Tibial nerve (tissue), 4 donors: Measurements from ENCODE around the gene STARD3.

Source experiments
- EP300 ChIP-seq, 2 donors: sonication (generic); formaldehyde crosslinking; IDR thresholded peaks; one replicate each; pipeline ENCODE4 v1.6.1; 2017; ENCODE audit warnings: antibody characterized with exemption in 2 of 2, mild to moderate bottlenecking in 1 of 2
- POLR2A ChIP-seq, 2 donors: fragments of 450-650 bp; IDR thresholded peaks; one replicate each; pipeline ENCODE4 v1.6.1; 2017; ENCODE audit warnings: antibody characterized with exemption in 2 of 2, mild to moderate bottlenecking in 2 of 2, moderate library complexity in 2 of 2
- TF ChIP-seq, protein P1 (sequence below), 5 experiments: fragments of 200-600 bp in 3 of 5; fragments of 450-650 bp in 2 of 5; sonication (generic) in 3 of 5; IDR thresholded peaks; one replicate each; pipeline ENCODE4 v1.5.1; 2016 to 2019; ENCODE audit warnings: antibody characterized with exemption in 5 of 5, mild to moderate bottlenecking in 3 of 5, moderate library complexity in 2 of 5

DNA sequence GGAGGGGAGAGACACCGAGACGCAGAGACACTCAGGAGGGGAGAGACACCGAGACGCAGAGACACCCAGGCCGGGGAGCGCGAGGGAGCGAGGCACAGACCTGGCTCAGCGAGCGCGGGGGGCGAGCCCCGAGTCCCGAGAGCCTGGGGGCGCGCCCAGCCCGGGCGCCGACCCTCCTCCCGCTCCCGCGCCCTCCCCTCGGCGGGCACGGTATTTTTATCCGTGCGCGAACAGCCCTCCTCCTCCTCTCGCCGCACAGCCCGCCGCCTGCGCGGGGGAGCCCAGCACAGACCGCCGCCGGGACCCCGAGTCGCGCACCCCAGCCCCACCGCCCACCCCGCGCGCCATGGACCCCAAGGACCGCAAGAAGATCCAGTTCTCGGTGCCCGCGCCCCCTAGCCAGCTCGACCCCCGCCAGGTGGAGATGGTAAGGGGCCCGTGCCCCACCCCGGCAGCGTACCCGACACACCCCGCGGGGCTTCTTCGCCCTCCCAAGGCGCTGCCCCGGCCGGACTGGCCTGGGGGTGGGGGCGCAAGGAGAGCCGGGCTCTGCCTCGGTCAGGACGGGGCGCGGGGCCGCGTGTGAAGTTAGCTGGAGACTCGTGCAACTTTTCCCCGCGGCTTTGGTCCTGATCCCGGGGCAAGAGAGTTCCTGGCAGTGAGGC is 9.8 kb upstream of the STARD3 start:
- TF ChIP-seq, protein P1, sequence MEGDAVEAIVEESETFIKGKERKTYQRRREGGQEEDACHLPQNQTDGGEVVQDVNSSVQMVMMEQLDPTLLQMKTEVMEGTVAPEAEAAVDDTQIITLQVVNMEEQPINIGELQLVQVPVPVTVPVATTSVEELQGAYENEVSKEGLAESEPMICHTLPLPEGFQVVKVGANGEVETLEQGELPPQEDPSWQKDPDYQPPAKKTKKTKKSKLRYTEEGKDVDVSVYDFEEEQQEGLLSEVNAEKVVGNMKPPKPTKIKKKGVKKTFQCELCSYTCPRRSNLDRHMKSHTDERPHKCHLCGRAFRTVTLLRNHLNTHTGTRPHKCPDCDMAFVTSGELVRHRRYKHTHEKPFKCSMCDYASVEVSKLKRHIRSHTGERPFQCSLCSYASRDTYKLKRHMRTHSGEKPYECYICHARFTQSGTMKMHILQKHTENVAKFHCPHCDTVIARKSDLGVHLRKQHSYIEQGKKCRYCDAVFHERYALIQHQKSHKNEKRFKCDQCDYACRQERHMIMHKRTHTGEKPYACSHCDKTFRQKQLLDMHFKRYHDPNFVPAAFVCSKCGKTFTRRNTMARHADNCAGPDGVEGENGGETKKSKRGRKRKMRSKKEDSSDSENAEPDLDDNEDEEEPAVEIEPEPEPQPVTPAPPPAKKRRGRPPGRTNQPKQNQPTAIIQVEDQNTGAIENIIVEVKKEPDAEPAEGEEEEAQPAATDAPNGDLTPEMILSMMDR (IDR thresholded peaks at IDR 0.05) = no peak
- TF ChIP-seq POLR2A (IDR thresholded peaks at IDR 0.05) (no peak), EP300 (IDR thresholded peaks at IDR 0.05) (no peak)
